ENCODE measurements around the gene SYT13. TPM values are rescaled to one million over a fixed set of nuclear protein-coding genes. Genes with fewer than 3 reads are reported as not detected.

The SYT13 gene
- total RNA-seq, 6 experiments from 2014 or later = 0.12 to 0.63 (median 0.44) TPM; not detected in 1

- 75% methylated on average over 1 of the region's 2 CpGs for WGBS (ENCODE audit: insufficient coverage, low coverage, low lambda C conversion rate, missing lambda C conversion rate)
- H3K27ac ChIP-seq = no peak overlapping the region
- no peak overlapping the region for H3K4me3 ChIP-seq
- no peaks in the 10 kb centered on the region for H3K9me3 ChIP-seq
- no peaks in the 10 kb centered on the region for H3K4me1 ChIP-seq
- intact Hi-C loops (cut with DNase I) = loop anchor here in 1 of 2 donors (10.0 kb wide), 1 partner anchor 345 kb away; no protein-coding TSS in a partner anchor
- H3K36me3 ChIP-seq = no peaks in the 10 kb centered on the region
- no peak for ATAC-seq
- no peak for DNase-seq
- H3K27me3 ChIP-seq = no peaks in the 10 kb centered on the region
- no peak for TF ChIP-seq CTCF (IDR thresholded peaks at IDR 0.05)
- no peak for TF ChIP-seq POLR2A (IDR thresholded peaks at IDR 0.05)
Measured at GRCh38 chr11:45279645-45280044, 6.5 kb downstream of the SYT13 start.

- intact Hi-C loops (cut with DNase I) = no loop called here
- DNase-seq (no peak), ATAC-seq (no peak)
- no peaks in the 10 kb centered on the region for H3K27me3 ChIP-seq
- H3K36me3 ChIP-seq = no peaks in the 10 kb centered on the region
- H3K4me1 ChIP-seq = no peaks in the 10 kb centered on the region
- TF ChIP-seq CTCF (IDR thresholded peaks at IDR 0.05) (no peak), POLR2A (IDR thresholded peaks at IDR 0.05) (no peak)
- H3K9me3 ChIP-seq = no peaks in the 10 kb centered on the region
- H3K27ac ChIP-seq = no peak overlapping the region
- 68% methylated on average over 4 of the region's 4 CpGs for WGBS (ENCODE audit: insufficient coverage, low coverage, low lambda C conversion rate, missing lambda C conversion rate)
- H3K4me3 ChIP-seq = no peak overlapping the region
Measured at GRCh38 chr11:45278714-45279113, 7.4 kb downstream of the SYT13 start.

GRCh38 chr11:45275828-45276227 lies 10.3 kb downstream of the SYT13 start:
- intact Hi-C loops (cut with DNase I) = no loop called here
- ATAC-seq = no peak

GRCh38 chr11:45274206-45274605 lies 11.9 kb downstream of the SYT13 start:
- no peak overlapping the region for H3K4me3 ChIP-seq
- no peaks in the 10 kb centered on the region for H3K9me3 ChIP-seq
- TF ChIP-seq CTCF (IDR thresholded peaks at IDR 0.05) = no peak
- TF ChIP-seq POLR2A (IDR thresholded peaks at IDR 0.05) = no peak
- no peak overlapping the region for H3K27ac ChIP-seq
- ATAC-seq (no peak), DNase-seq (no peak)
- WGBS (ENCODE audit: insufficient coverage, low coverage, low lambda C conversion rate, missing lambda C conversion rate) = 49% methylated on average over 4 of the region's 4 CpGs
- intact Hi-C loops (cut with DNase I) = no loop called here
- H3K36me3 ChIP-seq = no peaks in the 10 kb centered on the region
- no peaks in the 10 kb centered on the region for H3K4me1 ChIP-seq
- no peaks in the 10 kb centered on the region for H3K27me3 ChIP-seq

More at GRCh38 chr11:45275828-45276227, 10.3 kb downstream of the SYT13 start:
- Histone ChIP-seq H3K9me3 (no peaks in the 10 kb centered on the region), H3K36me3 (no peaks in the 10 kb centered on the region), H3K27me3 (no peaks in the 10 kb centered on the region), H3K4me3 (no peak overlapping the region), H3K27ac (no peak overlapping the region), H3K4me1 (no peaks in the 10 kb centered on the region)
- no peak for DNase-seq
- WGBS (ENCODE audit: insufficient coverage, low coverage, low lambda C conversion rate, missing lambda C conversion rate) = 26% methylated on average over 4 of the region's 4 CpGs
- TF ChIP-seq CTCF (IDR thresholded peaks at IDR 0.05) (no peak), POLR2A (IDR thresholded peaks at IDR 0.05) (no peak)

GRCh38 chr11:45273509-45273908 lies 12.6 kb downstream of the SYT13 start:
- no peaks in the 10 kb centered on the region for H3K4me1 ChIP-seq
- H3K27ac ChIP-seq = no peak overlapping the region
- intact Hi-C loops (cut with DNase I) = no loop called here
- no peaks in the 10 kb centered on the region for H3K9me3 ChIP-seq
- H3K4me3 ChIP-seq = no peak overlapping the region
- ATAC-seq (no peak), DNase-seq (no peak)
- TF ChIP-seq POLR2A (IDR thresholded peaks at IDR 0.05) (no peak), CTCF (IDR thresholded peaks at IDR 0.05) (no peak)
- H3K36me3 ChIP-seq = no peaks in the 10 kb centered on the region
- no peaks in the 10 kb centered on the region for H3K27me3 ChIP-seq
- WGBS (ENCODE audit: insufficient coverage, low coverage, low lambda C conversion rate, missing lambda C conversion rate) = 59% methylated on average over 6 of the region's 6 CpGs
